Germinal center (tissue), 1 donor: ENCODE results near the gene OR6Y1.

Experiments
- DNase-seq: peaks from one replicate; pipeline ENCODE4 v3.0.0; 2012; ENCODE audit warnings: mixed read lengths, low spot score

OR6Y1 gene, protein sequence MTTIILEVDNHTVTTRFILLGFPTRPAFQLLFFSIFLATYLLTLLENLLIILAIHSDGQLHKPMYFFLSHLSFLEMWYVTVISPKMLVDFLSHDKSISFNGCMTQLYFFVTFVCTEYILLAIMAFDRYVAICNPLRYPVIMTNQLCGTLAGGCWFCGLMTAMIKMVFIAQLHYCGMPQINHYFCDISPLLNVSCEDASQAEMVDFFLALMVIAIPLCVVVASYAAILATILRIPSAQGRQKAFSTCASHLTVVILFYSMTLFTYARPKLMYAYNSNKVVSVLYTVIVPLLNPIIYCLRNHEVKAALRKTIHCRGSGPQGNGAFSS

DNA sequence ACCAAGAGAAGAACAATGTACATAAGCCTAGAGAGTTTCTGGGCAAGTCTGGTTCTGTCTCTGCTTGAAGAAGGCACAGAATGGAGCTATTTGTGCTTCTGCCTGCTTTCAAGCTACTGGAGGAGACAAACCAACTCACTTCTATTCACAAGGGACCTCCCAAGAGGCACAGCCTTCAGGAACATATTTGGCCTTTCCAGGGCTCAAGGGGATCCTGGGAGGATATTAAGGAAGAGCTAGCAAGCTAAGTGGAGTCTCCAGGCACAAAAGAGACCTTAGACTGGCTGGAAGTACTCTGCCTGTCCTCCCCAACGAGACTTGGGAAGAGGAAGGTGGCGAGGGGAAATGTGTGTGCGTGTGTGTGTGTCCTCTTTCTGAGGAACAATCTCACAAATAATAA is at the start of gene OR6Y1:
Gene OR6Y1, minus strand, starts transcription at position 54 of the 400 bp plus-strand sequence. CDS start 6,300 bp downstream, outside the sequence.
- no peak for DNase-seq

DNA sequence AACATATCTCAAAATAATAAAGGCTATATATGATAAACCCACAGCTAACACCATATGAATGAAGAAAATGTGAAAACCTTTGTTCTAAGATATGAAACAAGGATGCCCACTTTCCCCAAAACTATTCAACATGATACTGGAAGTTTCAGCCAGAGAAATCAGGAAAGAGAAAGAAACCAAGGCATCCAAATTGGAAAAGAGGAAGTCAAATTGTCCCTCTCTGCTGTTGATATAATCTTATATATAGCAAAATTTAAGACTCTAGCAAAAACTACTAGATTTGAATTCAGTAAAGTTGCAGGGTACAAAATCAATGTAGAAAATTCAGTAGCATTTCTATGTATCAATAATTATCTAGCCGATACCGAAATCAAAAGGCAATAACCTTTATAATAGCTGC is 46.5 kb upstream of the OR6Y1 start:
- DNase-seq: no peak

DNA sequence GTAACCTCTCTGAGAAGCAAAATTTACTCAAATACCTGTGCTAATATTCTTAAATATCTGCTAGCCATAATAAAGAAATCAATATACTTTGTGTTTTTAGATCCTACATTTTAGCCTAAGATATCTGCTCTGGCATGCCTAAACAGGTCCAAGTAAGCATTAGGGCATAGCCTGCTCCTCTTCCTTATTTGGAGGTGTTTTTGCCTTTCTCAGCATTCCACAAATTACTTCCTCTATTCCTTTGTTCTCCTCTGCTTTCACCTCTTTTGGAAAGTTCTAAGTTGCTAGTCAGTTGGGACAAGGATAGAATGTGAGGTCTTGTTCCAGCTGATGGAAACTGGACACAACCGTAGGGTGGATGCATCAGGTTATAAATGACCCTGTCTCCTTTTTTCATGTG is 32.7 kb upstream of the OR6Y1 start:
- DNase-seq: no peak

DNA sequence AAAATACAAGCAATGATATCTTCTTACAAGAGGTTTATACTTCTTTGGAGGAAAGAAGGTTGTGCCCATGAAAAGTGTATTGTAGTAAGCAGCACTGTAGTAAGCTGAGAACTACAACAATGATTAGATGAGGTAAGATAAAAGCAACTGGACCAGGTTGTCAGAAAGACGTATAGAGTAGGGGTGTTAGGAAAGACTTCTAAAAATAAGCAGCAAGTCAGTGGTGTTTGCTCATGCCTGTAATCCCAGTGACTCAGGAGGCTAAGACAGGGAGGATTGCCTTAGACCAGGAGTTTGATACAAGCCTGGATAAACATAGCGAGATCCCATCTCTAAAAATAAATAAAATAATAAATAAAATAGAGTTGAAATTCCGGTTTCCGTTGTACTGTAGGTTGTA is 29.8 kb upstream of the OR6Y1 start:
- no peak for DNase-seq

DNA sequence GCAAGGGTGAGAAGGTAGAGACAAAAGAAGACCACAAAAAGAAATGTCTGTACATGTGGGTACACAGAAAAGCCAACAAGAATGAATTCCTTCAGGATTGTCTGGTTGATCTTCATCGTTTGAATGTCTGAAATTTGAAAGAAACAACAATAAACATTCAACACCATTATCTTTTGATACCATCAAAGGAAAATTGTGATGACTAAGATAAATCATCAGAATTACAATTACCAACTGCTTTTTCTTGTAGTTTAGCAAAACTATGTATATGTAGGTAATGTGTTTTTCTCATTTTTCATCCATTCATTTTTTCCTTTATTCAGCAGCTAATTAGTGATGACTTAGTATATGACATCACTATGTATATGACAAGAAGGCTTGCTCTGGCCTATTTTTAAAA is 25.5 kb upstream of the OR6Y1 start, which contains the start of gene OR10X1:
Gene OR10X1, minus strand, starts transcription at position 167 of the 400 bp plus-strand sequence. Its CDS starts 0 bp downstream, at position 167.
- DNase-seq: no peak

DNA sequence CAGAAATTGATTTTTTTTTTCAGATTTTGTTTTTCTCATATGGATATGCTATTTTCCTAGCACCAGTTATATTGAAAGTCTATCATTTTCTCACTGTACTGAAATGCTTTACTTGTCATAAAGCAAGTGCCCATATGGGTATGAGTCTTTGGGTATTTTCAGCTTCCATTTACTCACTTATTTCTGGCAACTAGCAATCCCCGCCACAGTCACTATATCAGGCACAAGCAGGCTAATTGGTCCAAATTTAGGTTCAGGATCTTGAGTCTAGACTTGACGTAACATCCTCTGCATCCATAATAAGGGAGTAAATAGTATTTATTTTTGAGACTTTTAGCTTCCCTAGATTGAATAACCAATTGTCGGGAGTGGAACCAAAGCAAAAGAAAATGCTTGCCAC is 23.4 kb upstream of the OR6Y1 start:
- no peak for DNase-seq

DNA sequence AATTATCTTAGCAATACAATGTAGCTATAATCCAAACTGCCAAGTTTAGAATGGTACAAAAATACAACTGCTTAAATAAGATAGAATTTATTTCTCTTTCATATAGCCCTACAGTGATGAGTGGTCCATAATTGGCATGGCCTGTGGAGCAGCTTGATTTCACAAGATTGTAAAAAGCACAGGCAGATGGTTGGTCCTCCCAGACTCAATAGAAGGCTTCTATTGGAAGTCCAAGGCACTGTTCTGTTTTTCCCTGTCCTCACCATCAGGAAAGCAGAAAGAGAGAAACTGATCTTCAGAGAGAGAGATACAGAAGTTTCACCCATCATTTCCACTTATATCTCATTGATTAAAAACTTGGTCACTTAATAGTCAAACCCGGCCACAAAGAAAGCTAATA is 18.0 kb upstream of the OR6Y1 start:
- no peak for DNase-seq

DNA sequence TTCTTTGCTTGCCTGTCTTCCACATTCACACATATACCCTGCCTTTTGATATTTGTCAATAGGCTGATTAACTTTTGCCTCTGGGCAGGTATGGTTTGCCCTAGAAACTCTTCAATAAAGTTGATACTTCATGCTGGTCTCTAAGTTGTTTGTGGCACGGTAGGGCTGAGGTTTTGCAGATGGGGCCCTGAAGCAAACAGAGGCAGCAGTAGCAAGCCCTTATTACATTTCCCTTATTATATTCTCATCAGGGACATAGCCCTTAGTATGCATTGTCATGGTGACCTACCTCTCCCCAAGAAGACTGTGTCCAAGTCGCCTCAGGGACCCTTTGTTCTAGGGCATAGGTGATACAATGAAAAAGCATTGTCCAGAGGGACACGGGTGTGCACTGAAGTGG is 16.3 kb upstream of the OR6Y1 start, which contains the start of gene OR6P1:
Gene OR6P1, minus strand, starts transcription at position 101 of the 400 bp plus-strand sequence. CDS start 6,976 bp downstream, outside the sequence.
- no peak for DNase-seq

DNA sequence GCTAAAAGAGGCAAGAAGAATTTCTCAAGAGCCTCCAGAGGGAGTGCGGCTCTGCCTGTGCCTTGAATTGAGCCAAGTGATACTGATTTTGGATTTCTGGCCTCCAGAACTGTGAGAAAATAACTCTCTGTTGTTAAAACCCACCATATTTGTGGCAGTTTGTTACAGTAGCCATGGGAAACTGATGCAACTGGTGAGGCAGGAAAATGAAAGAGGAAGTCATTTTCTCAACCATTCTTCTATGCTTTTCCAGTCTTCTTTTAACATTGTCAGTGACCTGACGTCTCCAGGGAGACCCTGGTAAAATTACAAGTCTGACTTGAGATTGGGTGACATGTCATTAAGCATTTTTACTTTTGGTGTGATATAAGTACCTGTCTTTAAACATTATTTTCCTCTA is 10.4 kb upstream of the OR6Y1 start:
- DNase-seq: peak; percentile 21

DNA sequence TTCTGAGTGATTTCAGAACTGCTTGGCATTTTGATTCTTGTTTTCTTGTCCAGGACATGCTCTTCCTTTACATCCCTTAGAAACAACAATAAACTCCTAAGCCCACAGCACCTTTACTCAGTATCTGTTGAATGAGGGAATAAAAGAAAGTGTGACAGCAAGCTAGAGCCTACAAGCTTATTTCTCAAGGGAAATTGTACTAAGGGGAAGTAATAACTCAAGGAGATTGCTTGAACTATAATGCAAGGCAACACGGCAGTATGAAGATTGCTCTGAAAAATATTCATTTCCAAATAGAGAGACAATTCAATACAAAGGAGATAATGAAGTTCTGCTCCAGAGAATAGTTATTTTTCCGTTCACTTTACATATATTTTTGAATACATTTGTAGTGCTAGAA is 9.6 kb upstream of the OR6Y1 start:
- DNase-seq: peak; percentile 18

DNA sequence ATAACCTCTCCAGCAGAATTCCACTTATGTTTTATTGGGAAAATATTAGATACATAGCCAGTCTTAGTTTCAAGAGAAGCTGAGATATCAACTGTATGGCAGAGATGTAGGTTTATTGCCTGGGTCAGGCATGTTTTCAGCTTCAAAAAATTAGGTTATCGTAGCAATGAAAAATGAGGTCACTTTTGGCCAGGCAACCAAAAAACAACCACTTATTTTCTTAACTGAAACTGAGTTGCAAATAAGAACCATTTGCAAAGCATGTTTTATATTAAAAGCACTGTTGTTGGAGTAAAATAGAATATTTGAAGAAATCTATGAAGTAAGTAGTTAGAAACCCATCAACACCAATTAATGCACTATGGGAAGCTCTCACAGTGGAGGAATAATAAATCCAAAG is 5.5 kb upstream of the OR6Y1 start:
- DNase-seq: no peak

DNA sequence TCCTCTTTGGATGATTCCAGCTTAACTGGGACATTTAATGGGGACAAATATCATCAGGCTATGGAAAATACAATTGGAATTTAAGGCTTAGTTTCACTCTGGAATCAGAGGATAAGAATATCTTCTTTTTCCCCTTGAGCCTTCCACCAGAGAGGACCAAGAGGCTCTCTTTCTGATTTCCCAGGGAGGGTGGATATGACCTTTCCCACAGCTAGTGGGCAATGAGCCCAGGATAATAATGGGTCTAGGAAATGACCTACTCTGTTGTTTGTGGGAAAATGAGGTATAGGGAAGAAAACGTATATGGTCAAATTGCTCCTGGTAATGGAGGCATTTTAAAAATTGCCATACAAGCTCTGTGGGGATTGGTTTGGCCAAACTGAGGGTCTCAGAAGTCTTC is 1.9 kb downstream of the OR6Y1 start:
- DNase-seq: no peak

DNA sequence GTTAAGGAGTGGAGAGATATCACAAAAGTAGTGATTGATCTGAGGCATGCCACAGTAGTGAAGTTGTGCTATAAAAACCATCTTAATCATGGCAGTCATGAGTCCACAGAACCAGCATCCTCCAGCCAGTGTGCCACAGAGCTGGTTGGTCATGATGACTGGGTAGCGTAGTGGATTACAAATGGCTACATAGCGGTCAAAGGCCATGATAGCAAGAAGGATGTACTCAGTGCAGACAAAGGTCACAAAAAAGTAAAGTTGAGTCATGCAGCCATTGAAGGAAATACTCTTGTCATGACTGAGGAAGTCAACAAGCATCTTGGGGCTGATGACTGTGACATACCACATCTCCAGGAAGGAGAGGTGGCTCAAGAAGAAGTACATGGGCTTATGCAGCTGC is 6.7 kb downstream of the OR6Y1 start:
- no peak for DNase-seq

DNA sequence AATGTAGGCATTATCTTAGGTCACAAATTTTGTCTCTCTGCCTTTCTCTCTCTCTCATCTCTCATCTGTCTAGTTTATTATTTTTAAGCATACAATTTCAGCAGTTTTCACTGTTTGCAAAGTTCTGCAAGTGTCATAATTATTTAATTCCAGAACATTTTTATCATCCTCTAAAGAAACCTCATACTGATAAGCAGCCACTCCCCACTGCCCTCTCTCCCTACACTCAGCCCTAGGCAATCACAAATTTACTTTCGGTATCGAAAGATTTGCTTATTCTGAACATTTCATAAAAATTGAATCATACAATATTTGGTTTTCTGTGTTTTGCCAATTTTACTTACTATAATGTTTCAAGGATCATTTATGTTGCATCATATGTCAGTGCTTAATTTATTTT is 16.6 kb downstream of the OR6Y1 start:
- no peak for DNase-seq

DNA sequence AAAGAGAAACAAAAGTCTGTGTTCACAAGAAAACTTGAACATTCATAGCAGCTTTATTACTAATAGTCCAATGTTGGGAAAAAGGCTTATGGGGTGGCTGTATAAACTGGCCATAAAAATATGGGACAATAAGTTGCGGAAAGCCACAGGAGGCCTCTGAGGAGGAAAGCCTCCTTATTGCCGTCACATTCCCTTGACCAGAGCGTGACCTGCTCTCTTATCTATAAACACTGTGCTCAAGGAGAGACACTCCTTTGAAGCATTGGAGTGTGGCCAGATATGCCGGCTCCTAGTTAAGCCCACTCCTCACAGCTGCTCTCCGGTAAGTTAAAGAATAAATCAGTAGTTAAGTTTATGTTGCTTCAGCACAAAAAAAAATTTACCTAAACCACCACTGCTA is 19.7 kb downstream of the OR6Y1 start:
- no peak for DNase-seq

DNA sequence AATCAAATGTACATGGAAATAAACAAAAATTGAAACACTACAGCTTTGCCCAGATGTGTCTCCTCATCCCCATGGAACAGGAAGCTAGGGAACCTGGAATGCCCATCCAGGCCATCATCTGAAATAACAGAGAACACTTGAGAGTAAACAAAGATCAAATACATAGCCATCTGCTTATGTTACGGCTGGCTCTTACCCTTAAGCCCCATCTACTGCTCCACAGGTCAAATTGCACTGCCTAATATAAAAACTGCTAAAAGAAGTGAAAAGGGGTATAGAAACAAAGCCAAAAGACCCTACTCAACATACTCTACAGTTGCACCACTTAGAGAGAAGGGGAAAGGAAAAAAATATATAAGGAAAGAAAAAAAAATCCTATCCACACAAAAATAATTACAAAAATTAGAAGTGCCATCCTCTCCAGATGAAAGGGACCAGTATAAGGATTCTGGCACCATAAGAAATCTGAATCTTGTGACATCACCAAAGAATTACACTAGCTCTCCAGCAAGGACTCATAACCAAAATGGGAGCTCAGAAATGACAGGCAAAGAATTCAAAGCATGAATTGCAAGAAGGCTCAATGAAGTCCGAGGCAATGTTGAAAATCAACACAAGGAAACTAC is 26.9 kb downstream of the OR6Y1 start:
- peak; percentile 7 for DNase-seq

DNA sequence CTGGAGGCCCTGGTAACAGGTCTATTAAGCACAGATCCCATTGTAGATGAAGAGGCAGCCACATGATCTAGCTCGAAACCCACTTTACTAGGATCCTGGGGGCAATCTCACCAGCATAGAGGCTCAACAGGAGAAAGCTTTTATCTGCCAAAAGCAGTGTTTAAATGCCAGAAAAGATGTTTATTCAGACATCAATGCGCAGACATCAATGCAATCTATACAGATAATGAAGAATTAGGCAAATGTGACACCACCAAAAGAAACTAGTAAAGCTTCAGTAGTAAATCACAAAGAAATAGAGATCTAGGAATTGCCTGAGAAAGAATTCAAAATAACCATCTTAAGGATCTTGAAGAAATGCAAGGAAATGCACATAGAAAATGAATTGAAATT is 32.5 kb downstream of the OR6Y1 start:
- DNase-seq: no peak

DNA sequence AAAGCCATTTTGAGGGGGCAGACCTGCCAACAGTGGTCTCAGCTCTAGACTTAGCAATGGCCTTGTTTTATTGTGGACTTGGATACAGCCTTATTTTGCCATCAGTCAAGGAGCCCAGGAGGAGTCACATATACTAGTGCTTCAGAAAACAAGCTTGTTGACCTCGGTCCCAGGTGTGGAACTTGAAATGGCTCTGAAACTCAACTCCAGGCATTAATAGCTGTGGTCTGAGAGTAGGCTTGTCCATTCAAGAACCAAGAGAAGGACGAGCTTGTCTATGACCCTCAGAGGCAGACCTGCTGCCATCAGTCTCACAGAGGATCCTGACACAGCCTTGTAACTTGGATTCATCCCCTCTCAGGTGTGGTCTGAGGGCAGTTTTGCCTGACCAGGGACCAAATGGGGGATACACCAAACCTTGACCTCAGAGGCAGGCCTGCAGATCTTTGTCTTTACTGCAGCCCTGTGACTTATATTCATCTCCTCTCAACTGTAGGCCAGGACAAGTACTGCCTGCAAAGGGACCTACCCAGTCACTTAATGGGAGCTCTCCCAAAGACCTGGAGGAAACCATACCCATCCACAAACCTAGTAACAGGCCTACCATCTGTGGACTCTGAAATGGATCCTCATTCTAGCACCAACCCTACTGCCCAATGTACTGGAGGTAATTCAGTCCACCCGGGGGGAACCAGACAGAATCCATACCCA is 33.1 kb downstream of the OR6Y1 start:
- no peak for DNase-seq

DNA sequence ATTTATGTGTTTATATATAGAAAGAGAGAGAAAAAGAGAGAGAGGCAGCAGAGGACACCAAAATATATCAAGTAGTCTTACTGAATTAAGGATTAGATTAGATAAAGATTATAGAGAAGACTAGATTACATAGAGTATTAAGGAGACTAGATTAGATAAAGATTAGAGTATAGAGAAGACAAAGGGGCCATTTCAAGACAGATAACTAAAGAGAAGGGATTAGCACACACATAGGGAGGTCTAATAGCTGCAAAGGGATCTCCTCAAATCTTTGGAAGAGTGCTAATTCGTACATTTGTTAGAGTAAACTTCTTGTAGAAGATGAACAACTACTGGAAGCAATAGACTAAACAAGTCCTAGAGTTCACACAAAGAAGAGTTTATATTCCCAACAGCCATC is 34.2 kb downstream of the OR6Y1 start:
- no peak for DNase-seq

DNA sequence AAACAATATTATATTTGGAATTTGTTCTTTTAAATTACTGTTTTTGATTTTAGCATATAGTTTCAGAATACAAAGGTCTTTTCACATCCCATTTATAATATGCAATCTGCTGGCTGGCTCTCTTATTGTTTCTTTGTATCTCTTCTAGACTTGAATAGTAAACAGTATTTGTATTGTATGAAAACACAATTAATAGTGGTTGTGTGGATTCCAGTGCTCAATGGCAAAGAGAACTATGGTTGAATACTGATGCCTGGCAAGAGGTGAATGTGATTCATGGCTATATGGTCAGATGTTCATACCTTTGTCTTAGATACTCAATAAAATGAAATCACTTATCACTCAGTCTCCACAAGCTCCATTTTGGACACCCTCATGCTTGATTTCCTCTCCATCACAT is 37.2 kb downstream of the OR6Y1 start:
- DNase-seq: no peak

DNA sequence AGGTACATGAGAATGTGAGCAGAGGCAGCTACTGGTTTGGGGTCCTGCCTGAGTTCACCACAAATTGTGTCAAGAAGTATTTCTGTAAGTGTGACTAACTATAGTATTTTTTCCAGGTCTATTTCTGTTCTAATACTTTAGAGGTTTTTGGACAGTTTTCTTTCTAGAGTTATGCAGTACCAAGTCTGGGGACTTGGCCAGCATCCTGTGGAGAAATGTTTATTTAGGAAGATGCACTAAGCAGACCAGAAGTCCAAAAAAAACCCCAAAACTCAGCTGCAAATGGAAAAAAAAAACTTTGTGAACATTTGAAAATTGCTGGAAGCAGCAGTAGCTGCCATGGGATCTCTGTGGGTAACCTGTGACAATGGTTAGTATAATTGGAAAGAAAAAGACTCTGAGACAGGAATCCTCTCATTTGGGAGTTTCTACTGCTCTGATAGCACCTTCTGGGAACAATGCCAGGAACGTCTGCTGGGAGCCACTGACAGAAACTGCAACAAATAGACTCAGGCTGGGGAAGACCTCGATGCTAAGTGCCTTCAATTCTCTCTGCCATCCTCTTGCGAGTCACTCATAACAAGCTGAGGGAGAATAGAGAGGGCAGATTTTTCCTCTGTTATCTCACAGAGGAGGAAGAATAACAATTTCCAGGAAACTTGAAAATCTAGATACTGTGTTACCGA is 44.6 kb downstream of the OR6Y1 start:
- no peak for DNase-seq

DNA sequence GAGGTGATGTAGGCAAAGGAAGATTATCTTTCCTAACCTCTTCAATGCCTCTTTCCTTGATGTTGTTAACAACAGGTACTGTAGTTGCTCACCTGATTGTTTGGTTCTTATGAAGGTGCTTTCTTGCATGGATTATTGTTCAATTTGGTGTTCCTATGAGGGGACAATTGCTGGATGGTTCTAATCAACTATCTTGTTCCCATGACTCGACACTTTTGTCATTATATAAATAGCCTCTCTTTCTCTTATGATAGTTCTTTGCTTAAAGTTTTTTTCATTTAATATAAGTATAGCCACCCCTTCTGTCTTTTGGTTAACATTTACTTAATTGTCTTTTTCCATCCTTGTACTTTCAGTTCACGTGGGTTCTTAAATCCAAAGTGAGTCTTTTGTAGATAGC is 46.7 kb downstream of the OR6Y1 start:
- no peak for DNase-seq
